Endothelial cell of umbilical vein (primary cell): ENCODE measurements around the gene MICAL3. TPM values are rescaled to one million over a fixed set of nuclear protein-coding genes. Genes with fewer than 3 reads are reported as not detected.

ENCODE experiments used
- BruUV-seq: library from RNA; stranded (reverse); fragments of 400-500 nt; replicated peaks from 2 replicates; lab custom pipeline; 2021; lab: Mats Ljungman, UMichigan
- CTCF ChIA-PET: fragments of 300-600, 350-600 bp; sonication (Branson Sonifier 250); formaldehyde crosslinking; loops from one replicate; lab custom pipeline; 2021; ENCODE audit warnings: antibody characterized with exemption, inconsistent platforms; lab: Charles Lee
- POLR2A ChIA-PET: fragments of 300-600, 350-600 bp; sonication (Branson Sonifier 250); formaldehyde crosslinking; loops from one replicate; lab custom pipeline; 2021; ENCODE audit warnings: antibody characterized with exemption, inconsistent platforms; lab: Charles Lee
- DNase-seq: peaks from one replicate; pipeline ENCODE4 v3.0.0-alpha.2; 2011; ENCODE audit warnings: low read depth, low spot score
- FAIRE-seq: peaks from 2 replicates; lab custom pipeline; 2011; peaks lifted over from hg19 to GRCh38; lab: Jason Lieb, UNC
- H2AFZ ChIP-seq: 2 replicates; pipeline ENCODE4 v1.6.0; 2012; ENCODE audit warnings: low read depth, low read length, control low read depth, inconsistent platforms
- H3K27ac ChIP-seq: 2 replicates; pipeline ENCODE4 v1.5.1; 2011; ENCODE audit warnings: low read depth, mild to moderate bottlenecking, control low read depth, low read length, moderate library complexity; ENCODE audit not compliant: insufficient read depth
- H3K27me3 ChIP-seq, 2 experiments: 2 replicates each; pipeline versions ENCODE4 v1.6.0 to v1.6.1; 2011; ENCODE audit warnings: low read length in 2 of 2, mixed read lengths in 1 of 2; ENCODE audit not compliant: control insufficient read depth in 2 of 2, insufficient read depth in 2 of 2
- H3K36me3 ChIP-seq, 2 experiments: 2 replicates in 1 of 2; 3 replicates in 1 of 2; pipeline ENCODE4 v1.5.1; 2011; ENCODE audit warnings: low read length in 2 of 2, mild to moderate bottlenecking in 1 of 2, moderate library complexity in 1 of 2; ENCODE audit not compliant: control insufficient read depth in 2 of 2, insufficient read depth in 2 of 2; ENCODE audit errors: extremely low read depth in 1 of 2
- H3K4me1 ChIP-seq: 3 replicates; pipeline ENCODE4 v1.5.1; 2011; ENCODE audit warnings: mild to moderate bottlenecking, low read length; ENCODE audit not compliant: control insufficient read depth, insufficient read depth; ENCODE audit errors: extremely low read depth
- H3K4me2 ChIP-seq: 2 replicates; pipeline ENCODE4 v1.6.1; 2011; ENCODE audit warnings: low read length, control low read depth, mixed read lengths; ENCODE audit not compliant: insufficient read depth
- H3K4me3 ChIP-seq, 3 experiments: fragments of 200-600 bp in 1 of 3; sonication (generic), shearing (Covaris generic) in 1 of 3; replicated peaks in 1 of 3; 2 replicates each; pipeline ENCODE4 v1.5.1; 2011 to 2016; ENCODE audit warnings: control low read depth in 3 of 3, low read length in 3 of 3, mild to moderate bottlenecking in 2 of 3, inconsistent platforms in 1 of 3, low read depth in 1 of 3, moderate library complexity in 1 of 3; ENCODE audit not compliant: insufficient read depth in 1 of 3
- H3K79me2 ChIP-seq: 2 replicates; pipeline ENCODE4 v1.6.0; 2012; ENCODE audit warnings: low read length, inconsistent platforms; ENCODE audit not compliant: control insufficient read depth, insufficient read depth
- H3K9ac ChIP-seq: replicated peaks from 2 replicates; pipeline ENCODE3; 2011; ENCODE audit warnings: low read length, control low read depth; ENCODE audit not compliant: insufficient read depth; ENCODE audit errors: extremely low read depth
- H3K9me1 ChIP-seq: replicated peaks from 3 replicates; pipeline ENCODE4 v1.6.0; 2011; ENCODE audit warnings: mild to moderate bottlenecking, low read length; ENCODE audit not compliant: control insufficient read depth, insufficient read depth; ENCODE audit errors: extremely low read depth
- H3K9me3 ChIP-seq: replicated peaks from 2 replicates; pipeline ENCODE4 v1.5.1; 2012; ENCODE audit warnings: low read length, inconsistent platforms; ENCODE audit not compliant: control insufficient read depth, insufficient read depth
- H4K20me1 ChIP-seq: replicated peaks from 2 replicates; pipeline ENCODE3; 2011; ENCODE audit warnings: mild to moderate bottlenecking, low read length; ENCODE audit not compliant: control insufficient read depth, insufficient read depth; ENCODE audit errors: extremely low read depth
- CTCF ChIP-seq, 2 donors: IDR thresholded peaks; 1 replicate in 1 of 2; 2 replicates in 1 of 2; pipeline ENCODE4 v1.5.1; 2011; ENCODE audit warnings: low read length in 2 of 2, mild to moderate bottlenecking in 2 of 2, moderate library complexity in 2 of 2, control low read depth in 1 of 2, inconsistent platforms in 1 of 2, low read depth in 1 of 2; ENCODE audit not compliant: insufficient read depth in 1 of 2; ENCODE audit errors: extremely low read depth in 1 of 2
- EZH2 ChIP-seq: IDR thresholded peaks from 2 replicates; pipeline ENCODE4 v1.6.1; 2012; ENCODE audit warnings: borderline replicate concordance, low read depth, mild to moderate bottlenecking, moderate library complexity, low read length, inconsistent platforms; ENCODE audit not compliant: severe bottlenecking
- FOS ChIP-seq: IDR thresholded peaks from 2 replicates; pipeline ENCODE4 v1.6.1; 2011; ENCODE audit warnings: mild to moderate bottlenecking, low read length, moderate library complexity, borderline replicate concordance; ENCODE audit not compliant: insufficient read depth
- GATA2 ChIP-seq: IDR thresholded peaks from 2 replicates; pipeline ENCODE4 v1.7.0; 2011; ENCODE audit warnings: low read depth, mild to moderate bottlenecking, moderate library complexity, mixed read lengths, low read length; ENCODE audit not compliant: insufficient read length, insufficient read depth
- JUN ChIP-seq: IDR thresholded peaks from 2 replicates; pipeline ENCODE4 v1.6.1; 2011; ENCODE audit warnings: borderline replicate concordance, low read depth; ENCODE audit not compliant: insufficient read length, insufficient read depth
- MAX ChIP-seq: IDR thresholded peaks from 2 replicates; pipeline ENCODE4 v1.6.1; 2011; ENCODE audit not compliant: insufficient read depth, insufficient read length
- MYC ChIP-seq: IDR thresholded peaks from one replicate; pipeline ENCODE4 v1.6.1; 2011; ENCODE audit warnings: mild to moderate bottlenecking, low read depth, low read length
- POLR2A ChIP-seq: IDR thresholded peaks from 2 replicates; pipeline ENCODE4 v1.6.1; 2012; ENCODE audit warnings: low read depth, mild to moderate bottlenecking, control low read depth, low read length
- POLR2AphosphoS5 ChIP-seq: IDR thresholded peaks from 2 replicates; pipeline ENCODE4 v1.6.1; 2012; ENCODE audit warnings: low read depth, mild to moderate bottlenecking, control low read depth, low read length, moderate library complexity; ENCODE audit not compliant: insufficient read depth
- dilution Hi-C: fragments of 300-500 bp; cut with MboI; formaldehyde crosslinking; loops from one replicate; pipeline ENCODE4 v1.15.0; 2019; ENCODE audit warnings: low sequenced_read_pairs; ENCODE audit not compliant: extremely low pct_ligation_motif_present
- intact Hi-C: fragments of 100-400 bp; cut with micrococcal nuclease; formaldehyde crosslinking; loops from one replicate; pipeline ENCODE4 v1.10.0; 2022
- polyA plus RNA-seq, 4 experiments: library from polyadenylated mRNA; depleted of rRNA in 3 of 4; stranded (reverse) in 3 of 4; unstranded in 1 of 4; fragments of >200 nt; gene quantifications; 2 replicates each; pipeline versions ENCODE4 v1.2.1 to v1.2.3, GENCODE V29; 2011 to 2012; ENCODE audit warnings: missing spikeins in 1 of 4
- total RNA-seq: library from RNA; stranded (reverse); gene quantifications from 2 replicates; pipeline ENCODE4 v1.2.3, GENCODE V29; 2021

MICAL3 gene
- total and polyA plus RNA-seq, 2 donors (not counting 3 experiments of a cell fraction or from before 2014, with no cell fraction given): 14.5 to 63.7 TPM

GRCh38 chr22:17824457-17824856, 199.9 kb downstream of the MICAL3 start:
- CTCF ChIA-PET: interaction anchor here (2.7 kb wide), 1 partner anchor 252 kb away, joined by 18 read pairs; no protein-coding TSS in a partner anchor
- no peaks in the 10 kb centered on the region for H4K20me1 ChIP-seq

More at GRCh38 chr22:17824457-17824856, 199.9 kb downstream of the MICAL3 start:
- no peaks in the 10 kb centered on the region for H3K9me3 ChIP-seq
- H3K79me2 ChIP-seq: no peaks in the 10 kb centered on the region
- H3K4me3 ChIP-seq: no peak overlapping the region
- H3K9me1 ChIP-seq: no peaks in the 10 kb centered on the region
- intact Hi-C loops (no loop called here), dilution Hi-C loops (no loop called here)
- H3K27me3 ChIP-seq: no peaks in the 10 kb centered on the region
- no peak for FAIRE-seq
- no peaks in the 10 kb centered on the region for H3K4me1 ChIP-seq
- no peak for TF ChIP-seq EZH2
- TF ChIP-seq POLR2A: no peak
- no peak for TF ChIP-seq CTCF (IDR thresholded peaks at IDR 0.05; ENCODE audit: extremely low read depth in 1 of 2, insufficient read depth in 1 of 2, low read depth in 1 of 2, low read length in 2 of 2)
- TF ChIP-seq FOS: no peak
- TF ChIP-seq MAX: no peak
- TF ChIP-seq POLR2AphosphoS5: no peak
- TF ChIP-seq GATA2: no peak
- no peak for TF ChIP-seq JUN
- no peak for TF ChIP-seq MYC
- no peak overlapping the region for H3K27ac ChIP-seq
- H2AFZ ChIP-seq: no peak overlapping the region
- H3K36me3 ChIP-seq: peaks cover 0 to 9% of the 10 kb centered on the region in 2 experiments
- H3K9ac ChIP-seq: no peak overlapping the region
- POLR2A ChIA-PET: no interaction called here
- no peak overlapping the region for H3K4me2 ChIP-seq
- no TSS peak for BruUV-seq
- DNase-seq: no peak
